Dermis blood vessel endothelial cell (primary cell): ENCODE results near the gene MEIS1. TPM values are rescaled to one million over a fixed set of nuclear protein-coding genes. Genes with fewer than 3 reads are reported as not detected.
A peak's percentile ranks its signal among the peaks of the same experiment; 100 is the strongest.

ENCODE experiments used
- DNase-seq: peaks from one replicate; pipeline ENCODE4 v3.0.0; 2010
- total RNA-seq: library from RNA; depleted of rRNA; stranded (reverse); fragments of >200 nt; gene quantifications from 2 replicates; pipeline ENCODE4 v1.2.3, GENCODE V29; 2014

The MEIS1 gene
- total RNA-seq, 1 donor from 2014 or later = 3.4 TPM

DNA sequence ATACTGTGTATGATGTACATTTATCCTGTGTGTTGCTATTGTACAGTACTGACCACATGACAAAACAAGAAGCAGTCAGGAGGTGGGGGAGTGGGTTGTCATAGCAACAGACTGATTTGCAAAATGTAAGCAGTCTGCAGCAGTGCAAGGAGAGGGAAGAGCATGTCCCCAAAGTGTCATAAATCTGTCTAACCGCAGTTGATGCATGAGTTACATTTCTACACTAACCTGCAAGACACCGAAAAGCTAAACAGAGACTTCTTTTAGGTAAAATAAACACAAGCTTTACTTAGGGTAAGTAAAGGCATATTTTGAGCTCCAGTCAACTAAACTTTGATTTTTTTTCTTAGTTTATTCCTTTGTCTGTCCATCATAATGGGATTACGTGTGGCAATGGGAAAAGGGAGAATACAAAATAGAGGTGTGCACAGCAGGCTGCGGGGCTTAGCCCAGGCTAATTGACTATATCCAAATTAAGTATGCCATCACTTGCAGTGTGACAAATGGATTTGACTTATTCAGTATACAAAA, 134.5 kb downstream of the MEIS1 start:
- DNase-seq = no peak

DNA sequence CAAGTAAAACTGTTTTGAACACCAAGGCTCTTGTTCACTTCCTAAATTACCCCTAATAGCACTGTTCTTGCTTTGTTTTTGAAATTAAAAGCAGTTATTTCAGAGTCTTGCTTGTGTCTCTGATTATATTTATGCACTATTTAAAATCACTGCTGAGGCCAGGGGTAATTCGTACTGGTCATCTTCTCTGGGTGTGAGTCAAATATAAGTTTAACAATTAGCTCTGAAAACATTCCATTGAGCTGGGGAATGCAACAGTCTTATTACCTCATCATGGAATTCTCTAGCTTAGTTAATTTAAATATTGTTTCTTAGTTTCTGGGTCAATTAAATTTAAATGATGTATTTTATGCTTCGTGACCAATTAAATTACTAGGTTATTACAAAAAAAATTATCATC, 135.0 kb downstream of the MEIS1 start:
- no peak for DNase-seq

DNA sequence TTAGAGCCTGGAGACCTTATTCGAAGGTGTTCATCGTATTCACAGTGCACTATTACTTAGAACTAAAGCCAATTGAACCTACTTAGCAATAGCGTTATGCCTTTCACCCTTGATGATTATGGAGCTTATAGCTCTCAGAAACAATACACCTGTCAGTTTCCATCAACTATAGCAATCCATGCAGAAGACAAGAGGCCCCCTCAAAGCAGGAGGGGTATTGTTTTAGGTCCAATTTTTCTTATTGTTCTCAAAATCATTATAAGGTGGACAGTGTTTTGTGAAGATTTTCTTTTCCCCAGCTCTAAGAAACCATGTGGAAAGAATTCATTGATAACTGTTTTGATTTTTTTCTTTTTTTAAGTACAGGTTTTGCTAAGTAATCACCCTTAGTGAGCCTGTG, 135.5 kb downstream of the MEIS1 start:
- no peak for DNase-seq

DNA sequence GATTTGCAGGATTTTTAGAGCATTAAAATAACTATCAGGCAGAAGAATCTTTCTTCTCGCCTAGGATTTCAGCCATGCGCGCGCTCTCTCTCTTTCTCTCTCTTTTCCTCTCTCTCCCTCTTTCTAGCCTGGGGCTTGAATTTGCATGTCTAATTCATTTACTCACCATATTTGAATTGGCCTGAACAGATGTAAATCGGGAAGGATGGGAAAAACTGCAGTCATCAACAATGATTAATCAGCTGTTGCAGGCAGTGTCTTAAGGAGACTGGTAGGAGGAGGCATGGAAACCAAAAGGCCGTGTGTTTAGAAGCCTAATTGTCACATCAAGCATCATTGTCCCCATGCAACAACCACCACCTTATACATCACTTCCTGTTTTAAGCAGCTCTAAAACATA, 137.0 kb downstream of the MEIS1 start:
- no peak for DNase-seq

DNA sequence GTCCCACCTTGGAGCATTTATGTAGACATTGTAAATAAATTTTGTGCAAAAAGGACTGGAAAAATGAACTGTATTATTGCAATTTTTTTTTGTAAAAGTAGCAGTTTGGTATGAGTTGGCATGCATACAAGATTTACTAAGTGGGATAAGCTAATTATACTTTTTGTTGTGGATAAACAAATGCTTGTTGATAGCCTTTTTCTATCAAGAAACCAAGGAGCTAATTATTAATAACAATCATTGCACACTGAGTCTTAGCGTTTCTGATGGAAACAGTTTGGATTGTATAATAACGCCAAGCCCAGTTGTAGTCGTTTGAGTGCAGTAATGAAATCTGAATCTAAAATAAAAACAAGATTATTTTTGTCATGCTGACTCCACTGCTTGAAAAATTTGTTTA, 137.5 kb downstream of the MEIS1 start:
- DNase-seq = no peak

DNA sequence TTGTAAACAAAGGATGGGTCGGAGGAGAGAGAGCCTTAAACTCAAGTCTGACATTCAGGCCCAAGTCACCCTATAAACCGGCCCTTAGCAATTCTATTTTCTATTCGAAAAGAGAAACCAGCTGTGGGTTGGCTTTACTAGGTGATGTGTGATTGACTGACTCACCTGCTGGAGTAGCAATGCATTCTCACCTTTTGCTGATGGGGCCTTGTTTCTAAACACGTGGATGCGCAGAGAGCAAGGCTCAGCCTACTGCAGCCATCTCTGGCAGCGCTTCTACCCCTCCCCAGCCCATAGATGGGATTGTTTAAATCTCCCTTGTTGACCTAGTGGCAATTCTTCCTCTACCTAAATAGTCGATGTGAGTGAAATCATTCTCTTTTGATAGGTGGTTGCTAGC, 138.5 kb downstream of the MEIS1 start:
- DNase-seq = no peak

DNA sequence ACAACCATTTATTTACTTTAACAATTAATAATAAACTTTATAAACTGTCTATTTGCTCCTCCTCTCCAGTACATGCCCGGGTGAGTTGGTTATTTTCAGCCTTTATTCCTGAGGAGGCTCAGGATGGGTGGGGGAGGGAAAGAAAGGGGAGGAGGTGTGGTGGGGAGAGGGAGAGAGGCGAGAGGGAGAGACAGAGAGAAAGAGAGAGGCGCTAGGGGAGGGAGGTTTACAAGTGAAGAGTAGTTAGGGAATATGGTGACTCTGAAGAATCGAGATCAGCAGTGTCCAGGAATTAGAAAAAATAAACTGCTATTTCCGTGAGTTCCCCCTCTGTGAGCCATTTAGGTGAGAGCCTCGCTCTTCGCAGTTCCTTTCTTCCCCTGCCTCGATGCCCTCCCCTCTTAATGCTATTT, 138.9 kb downstream of the MEIS1 start:
- no peak for DNase-seq

DNA sequence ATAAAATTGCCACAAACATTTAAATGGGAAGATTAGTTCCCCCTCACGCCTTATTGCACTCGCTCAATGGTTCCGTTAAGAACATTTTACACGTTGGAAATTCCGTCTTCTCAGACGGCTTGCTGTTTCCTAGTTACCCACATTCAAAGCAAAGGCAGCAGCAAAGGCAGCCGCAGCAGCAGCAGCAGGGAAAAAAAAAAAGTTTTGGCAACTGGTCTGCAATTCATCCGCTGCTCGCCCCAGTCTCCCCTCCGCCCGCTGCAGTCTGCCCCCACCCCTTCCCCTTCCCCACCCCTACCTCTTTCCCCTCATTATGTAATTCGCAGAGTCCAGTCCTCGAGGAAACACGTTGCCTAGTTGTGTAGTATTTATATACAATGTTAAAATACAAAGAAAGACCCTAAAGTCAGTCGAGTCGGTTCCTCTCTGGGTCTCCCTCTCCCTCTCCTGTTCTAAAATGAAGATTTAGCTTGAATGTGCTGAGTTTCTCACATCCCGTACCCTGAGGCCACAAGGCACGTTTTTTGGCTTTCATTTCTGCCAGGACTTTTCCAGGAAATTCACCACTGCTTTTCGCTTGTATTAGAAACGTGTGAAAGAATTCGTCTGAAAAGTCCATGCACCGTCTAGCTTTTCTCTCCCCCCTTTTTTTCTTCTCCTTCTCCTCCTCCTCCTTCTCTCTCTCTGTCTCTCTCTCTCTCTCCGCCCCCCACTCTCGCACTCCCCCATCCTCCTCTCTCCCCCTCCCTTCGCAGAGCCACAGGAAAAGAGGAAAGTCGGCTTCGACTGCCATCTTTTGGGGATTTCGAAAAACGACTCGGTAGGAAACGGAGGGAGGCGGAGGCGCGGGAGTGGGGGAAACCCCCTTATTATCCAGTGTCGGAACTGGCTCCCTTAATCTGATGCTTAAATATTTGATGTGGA, 140.0 kb downstream of the MEIS1 start:
- peak; percentile 32 for DNase-seq

DNA sequence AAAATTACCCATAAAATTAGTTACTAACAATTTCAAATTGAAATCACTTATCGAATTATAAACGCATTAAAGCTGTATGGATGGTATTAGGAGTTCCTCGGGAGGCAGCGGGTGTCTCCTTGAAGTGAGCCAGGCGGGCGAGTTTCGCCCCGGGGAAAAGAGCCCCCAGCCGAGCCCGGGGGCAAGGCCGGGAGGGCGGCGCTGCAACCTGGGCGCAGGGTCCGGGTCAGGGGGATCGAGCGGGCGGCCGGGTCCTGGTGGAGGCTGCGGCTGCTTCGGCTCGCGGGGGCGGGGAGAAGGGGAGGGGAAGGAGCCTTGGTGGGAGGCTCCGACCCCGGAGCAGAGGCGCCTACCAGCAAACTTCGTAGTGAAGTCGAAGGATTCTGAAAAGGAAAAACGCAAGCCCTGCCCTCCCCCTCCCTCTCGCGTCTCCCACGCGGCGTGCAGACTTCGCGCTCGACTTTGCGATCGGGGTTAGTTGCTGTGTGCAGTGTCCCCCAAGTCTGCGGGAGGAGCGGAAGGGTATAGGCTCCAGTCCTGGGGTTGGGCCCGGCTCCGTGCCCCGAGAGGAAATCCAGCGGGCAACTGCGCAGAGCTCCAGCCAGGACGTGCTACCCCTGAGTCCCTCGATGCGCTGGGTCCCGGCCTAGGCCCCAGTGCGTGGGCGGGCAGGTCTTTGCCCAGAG, 140.8 kb downstream of the MEIS1 start:
- DNase-seq = no peak

DNA sequence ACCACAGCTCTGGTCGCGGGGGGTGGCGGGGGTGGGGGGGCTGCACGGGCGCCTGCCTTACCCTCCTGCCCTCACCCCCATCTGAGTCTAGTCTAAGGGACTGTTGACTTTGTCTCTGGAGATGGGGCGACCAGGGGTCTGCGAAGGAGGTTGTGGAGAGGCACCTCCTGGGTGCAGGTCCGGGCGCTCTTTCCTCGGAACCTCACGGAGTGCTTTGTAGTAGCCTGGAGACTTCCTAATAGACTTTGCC, 141.3 kb downstream of the MEIS1 start:
- DNase-seq = no peak

DNA sequence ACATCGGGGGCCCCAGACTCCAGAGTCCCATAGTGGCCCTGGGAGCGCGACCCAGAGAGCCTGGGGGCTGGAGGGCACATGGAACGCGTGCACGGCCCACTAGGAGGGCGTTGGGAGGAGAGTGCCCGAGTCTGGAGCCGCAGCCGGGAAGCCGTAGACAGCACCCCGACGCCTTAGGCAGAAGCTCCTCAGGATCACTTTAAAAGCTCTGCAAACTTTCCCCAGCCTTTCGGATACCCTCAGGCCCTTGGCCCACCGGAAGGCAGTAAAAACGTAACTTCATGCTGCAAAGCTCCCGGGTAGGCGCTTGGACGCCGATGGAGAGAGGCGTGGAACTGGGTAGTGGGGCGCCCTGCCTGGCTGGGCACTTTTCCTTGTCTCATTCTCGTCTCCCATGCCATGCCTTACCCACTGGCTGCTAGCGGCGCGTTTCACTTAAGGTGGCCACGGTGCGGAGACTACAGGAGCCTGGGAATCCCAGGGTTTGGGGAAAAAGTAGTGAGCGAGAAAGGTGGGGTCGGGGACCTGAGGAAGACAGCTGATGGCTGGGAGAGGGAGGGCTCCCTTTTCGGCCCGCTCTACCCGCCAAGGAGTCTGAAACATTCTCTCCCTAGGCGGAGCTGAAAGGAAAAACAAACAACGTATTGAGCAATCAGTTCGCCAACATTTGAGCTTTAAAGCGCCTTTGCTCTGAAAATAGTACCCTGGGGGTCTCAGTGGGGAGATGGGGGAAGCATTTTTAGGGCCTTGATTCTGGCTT, 141.8 kb downstream of the MEIS1 start:
- DNase-seq = no peak

DNA sequence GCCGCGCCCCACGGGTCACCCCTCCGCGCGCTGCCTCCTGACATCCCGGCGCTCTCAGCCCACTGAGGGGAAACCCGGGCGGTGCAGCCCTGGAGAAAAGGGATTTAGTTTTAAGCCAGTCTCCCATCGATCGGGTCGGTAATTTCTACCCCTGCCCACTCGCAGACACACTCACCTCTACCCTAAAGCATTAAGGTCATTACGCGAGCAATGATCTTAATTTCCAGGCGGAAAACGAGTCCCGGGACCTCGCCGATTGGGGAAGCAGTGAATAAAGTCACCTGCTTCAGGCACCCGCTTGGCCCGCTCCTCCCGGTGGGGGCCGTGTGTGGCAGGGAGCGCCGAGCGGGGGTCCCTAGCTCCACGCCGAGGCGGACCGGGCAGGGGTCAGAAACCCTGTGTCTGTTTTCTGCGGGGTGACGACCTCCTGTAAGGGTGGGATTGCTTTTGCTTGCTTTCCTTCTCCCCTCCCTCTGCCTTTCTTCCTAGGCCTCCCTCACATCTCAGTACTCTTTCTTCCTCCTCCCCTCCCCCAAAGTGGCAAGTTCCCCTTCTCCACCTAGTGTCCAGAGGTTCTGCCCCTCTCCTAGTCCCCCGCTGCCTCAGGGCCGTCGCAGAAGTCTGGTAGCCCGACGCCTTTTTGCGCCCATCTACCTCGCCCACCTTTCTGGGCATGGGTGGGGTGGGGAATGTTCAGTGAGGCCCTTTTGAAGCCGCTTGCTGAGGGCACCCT, 142.6 kb downstream of the MEIS1 start:
- no peak for DNase-seq

DNA sequence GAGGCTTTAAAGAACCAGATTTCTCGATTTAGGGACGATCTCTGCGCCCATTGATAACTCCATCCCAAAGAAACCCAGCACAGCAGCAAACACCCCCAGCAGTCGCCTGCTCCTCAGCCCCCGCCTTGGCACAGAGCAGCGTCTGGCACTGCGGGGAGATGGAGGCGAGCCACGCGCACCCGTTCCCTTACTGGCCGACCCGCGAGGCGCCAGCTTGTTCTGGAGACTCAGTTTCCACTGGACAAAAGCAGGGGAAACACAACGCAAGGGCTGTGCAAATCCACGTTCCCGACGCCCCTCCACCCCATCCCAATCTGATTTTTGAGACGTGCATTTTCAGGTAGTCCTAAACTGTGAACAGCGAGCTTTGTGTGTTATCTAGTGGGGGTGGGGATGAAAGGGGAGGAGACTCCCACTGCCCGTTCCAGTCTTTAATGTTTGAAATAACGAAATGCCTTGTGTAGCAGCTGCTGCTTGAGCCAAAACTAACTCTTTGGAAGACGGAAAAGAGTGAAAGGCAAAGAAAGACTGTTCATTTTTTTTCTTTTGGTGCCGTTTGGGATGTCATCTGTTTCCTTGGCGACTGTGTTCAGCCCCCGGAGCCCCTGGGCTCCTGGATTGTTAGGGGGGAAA, 143.2 kb downstream of the MEIS1 start:
- no peak for DNase-seq

DNA sequence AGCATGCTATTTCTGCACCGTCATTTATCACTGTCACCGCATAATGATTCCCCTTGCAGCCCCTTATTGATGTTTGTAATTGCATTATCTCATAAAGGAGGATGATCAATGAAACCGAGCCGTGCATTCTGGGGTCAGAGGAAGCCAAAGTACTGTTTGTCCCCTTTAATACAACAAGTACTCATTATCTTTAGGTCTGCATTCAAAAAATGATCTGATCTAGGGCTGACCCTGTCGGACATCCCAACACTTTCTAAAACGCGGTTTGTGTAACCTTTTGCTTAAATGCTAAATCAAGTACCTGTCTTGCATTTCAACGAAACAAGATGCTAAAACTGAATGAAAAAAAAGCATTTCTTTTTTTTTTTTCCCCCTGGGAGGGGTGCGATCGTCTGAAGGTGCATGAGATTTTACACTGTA, 143.8 kb downstream of the MEIS1 start:
- no peak for DNase-seq

DNA sequence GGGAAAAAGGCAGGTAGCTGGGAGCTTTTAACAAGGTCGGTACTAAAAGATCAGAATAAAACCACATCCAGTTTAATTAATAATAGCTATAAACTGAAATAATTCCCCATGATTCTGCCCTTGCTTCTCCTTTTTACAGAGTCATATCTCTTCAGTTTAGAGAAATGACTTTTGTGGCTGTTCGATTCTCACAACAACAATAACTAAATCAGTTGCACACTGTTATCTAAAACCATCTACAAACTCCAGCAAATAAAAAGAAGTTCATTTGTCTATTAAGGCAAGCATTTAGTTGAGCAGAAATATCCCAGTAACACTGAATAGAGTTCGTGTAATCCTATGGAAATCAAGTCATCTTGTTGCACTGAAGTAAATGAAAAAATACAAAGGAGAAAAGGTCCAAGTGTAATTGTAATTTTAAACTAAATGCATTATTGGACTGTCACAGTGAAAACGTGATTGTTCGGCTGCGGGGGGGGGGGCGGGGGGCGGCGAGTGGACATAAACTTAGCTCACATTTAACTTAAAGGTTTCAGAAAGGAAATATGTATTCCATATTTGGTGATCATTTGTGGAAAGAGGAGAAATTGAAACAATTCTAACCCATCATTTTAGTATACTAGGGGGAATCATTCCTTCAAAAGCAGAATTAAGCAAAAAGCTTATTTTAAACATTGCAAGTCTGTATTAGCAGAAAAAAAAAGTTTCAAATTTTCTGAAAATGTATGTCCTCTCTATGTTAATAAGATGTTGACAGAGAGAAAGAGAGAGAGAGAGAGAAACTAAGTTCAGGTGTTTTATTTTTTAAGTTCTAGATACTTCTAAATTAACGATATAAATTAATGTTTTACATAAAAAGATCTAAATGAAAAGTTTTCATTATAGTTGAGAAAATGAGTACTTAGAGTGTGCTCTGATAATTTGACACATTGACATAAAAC, 144.5 kb downstream of the MEIS1 start:
- DNase-seq = no peak

DNA sequence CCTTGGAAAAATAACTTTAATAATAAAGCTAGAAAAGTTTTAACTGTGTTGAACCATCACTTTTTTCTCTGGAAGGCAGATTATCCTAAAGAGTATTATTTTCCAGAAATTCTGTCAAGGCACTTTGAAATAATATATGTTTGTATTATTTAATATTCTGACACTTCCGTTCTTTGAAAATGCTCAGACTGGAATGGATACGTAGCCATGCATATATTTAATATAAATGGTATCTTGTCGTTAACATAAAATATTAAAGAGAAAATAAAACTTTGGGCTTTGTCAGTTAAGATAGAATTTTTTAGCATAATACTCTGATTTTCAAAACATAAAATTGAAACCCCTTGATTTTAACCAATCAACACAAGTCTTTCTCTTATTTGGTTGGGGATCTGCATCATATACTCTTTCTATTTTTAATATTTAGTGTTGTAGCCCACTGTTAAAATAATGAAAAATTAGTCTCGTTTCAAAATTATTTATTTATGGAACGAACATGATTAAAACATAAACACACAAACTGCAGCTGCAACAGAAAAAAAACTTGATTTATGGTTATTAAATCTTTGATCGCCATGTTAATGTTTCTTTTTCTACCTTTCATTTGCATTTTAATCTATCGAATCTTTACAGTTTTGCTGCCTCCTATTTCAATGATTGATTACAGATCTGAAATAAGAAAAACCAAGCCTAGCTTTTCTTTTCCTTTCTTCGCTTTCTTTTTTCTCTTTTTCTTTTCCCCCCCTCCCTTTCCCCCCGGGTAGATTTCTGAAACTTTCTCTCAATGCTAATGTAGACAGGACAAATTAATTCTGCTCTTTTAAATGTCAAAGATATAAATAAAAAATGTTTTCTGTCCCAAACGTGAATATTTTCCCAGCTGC, 145.5 kb downstream of the MEIS1 start:
- no peak for DNase-seq

DNA sequence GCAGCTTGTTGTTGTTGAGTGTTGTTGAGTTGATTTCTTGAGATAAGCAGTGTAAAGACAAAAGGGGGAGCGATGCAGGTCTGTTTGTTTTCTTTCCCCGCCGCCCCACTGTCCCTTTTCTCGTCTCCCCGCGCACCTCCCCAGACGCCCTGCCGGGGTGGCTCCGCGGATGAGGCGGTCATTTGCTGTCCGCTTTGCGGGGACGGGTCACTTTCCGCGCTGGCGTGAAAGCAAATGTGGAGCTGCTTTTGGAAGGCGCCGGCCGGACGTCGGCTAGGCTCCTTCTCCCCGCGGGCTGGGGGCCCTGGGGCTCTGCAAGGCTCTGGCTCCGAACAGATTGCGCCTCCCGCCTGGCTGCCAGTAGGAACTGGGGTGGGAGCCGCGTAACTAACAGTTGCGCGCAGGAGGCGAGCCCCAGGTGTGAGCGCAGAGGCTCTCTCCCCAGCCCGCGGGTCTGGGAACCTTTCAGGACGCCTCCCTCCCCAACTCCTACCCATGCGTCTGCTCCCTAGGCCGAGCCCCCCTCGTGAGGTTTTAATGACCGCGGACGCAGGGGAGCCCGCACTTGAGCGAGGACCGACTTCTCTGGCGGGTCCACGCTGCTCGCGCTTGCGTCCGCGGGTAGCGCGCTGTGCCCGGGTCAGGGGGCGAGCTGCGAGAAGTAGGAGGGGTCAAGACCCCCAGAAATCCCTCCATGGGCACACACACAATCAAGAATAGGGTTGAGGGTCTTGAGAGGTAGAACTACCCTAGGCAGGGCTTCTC, 146.6 kb downstream of the MEIS1 start:
- no peak for DNase-seq

DNA sequence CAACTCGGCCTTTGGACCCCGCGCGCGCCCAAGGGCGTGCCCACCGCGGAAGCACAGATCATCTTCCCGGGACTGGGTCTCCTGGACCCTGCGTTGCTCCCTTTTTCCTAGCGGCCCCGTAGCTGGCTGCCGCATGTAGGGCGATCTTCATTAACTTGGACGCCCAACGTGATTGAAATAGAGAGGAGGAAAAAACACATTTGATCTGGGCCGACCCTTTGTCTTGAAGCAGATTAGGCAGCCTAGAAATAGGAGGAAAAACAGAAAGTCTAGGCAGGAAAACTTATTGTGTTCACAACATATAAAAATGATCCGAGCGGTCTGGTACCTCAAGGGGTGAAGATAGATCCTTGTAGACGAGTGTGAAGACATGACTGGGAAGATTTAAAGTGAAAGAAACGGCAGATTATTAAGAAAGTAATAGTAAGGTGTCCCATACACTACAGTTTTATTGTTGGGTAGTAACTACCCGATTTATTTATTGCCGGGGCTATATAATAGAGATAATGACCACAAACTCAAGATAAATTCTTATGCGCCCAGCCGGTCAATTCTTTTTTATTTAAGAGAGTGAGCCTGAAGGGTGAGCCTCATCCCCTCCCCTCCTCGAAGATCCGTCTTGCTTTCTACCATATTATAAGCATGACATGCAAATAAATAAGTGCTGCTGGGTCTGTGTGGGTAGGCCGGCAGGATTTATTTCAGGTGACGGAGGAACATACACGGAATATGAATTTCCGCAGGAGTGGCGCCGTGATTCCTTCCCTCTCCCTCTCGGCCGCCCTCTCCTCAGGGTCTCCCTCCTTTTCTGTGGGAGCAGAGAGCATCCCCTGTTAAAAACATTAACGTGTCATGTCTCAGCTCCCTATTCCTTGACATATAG, 147.4 kb downstream of the MEIS1 start:
- DNase-seq = no peak
